Keratinocyte (primary cell): ENCODE data around the gene GNG8. TPM values are rescaled to one million over a fixed set of nuclear protein-coding genes. Genes with fewer than 3 reads are reported as not detected.

Experiments used
- DNase-seq: peaks from one replicate; pipeline ENCODE4 v3.0.0-alpha.2; 2011; ENCODE audit warnings: low read depth, missing footprints, low spot score
- FAIRE-seq: peaks from 2 replicates; lab custom pipeline; 2011; peaks lifted over from hg19 to GRCh38; lab: Jason Lieb, UNC
- H2AFZ ChIP-seq: 2 replicates; pipeline ENCODE4 v1.6.0; 2012; ENCODE audit warnings: low read length, control low read depth, inconsistent platforms; ENCODE audit not compliant: control insufficient read depth
- H3K27ac ChIP-seq: 2 replicates; pipeline ENCODE4 v1.5.1; 2011; ENCODE audit warnings: low read length; ENCODE audit not compliant: control insufficient read depth, insufficient read depth
- H3K27me3 ChIP-seq: 3 replicates; pipeline ENCODE4 v1.6.0; 2011; ENCODE audit warnings: low read length; ENCODE audit not compliant: control insufficient read depth, insufficient read depth; ENCODE audit errors: extremely low read depth
- H3K36me3 ChIP-seq, 2 experiments: 2 replicates in 1 of 2; 3 replicates in 1 of 2; pipeline ENCODE4 v1.5.1; 2011; ENCODE audit warnings: low read length in 2 of 2, mild to moderate bottlenecking in 1 of 2; ENCODE audit not compliant: control insufficient read depth in 2 of 2, insufficient read depth in 2 of 2; ENCODE audit errors: extremely low read depth in 1 of 2
- H3K4me1 ChIP-seq: 3 replicates; pipeline ENCODE4 v1.5.1; 2011; ENCODE audit warnings: low read length; ENCODE audit not compliant: control insufficient read depth, insufficient read depth; ENCODE audit errors: extremely low read depth
- H3K4me2 ChIP-seq: 3 replicates; pipeline ENCODE4 v1.6.0; 2011; ENCODE audit warnings: low read depth, low read length; ENCODE audit not compliant: control insufficient read depth, insufficient read depth; ENCODE audit errors: extremely low read depth
- H3K4me3 ChIP-seq, 3 experiments: fragments of 200-600 bp in 1 of 3; sonication (generic) in 1 of 3; 2 replicates in 2 of 3; 3 replicates in 1 of 3; pipeline ENCODE4 v1.5.1; 2011 to 2016; ENCODE audit warnings: low read length in 3 of 3, mild to moderate bottlenecking in 3 of 3, control low read depth in 2 of 3, inconsistent platforms in 1 of 3, low read depth in 1 of 3, mixed read lengths in 1 of 3, mixed run types in 1 of 3, moderate library complexity in 1 of 3; ENCODE audit not compliant: control insufficient read depth in 2 of 3, insufficient read depth in 2 of 3; ENCODE audit errors: extremely low read depth in 1 of 3
- H3K79me2 ChIP-seq: 2 replicates; pipeline ENCODE4 v1.6.0; 2012; ENCODE audit warnings: low read length; ENCODE audit not compliant: control insufficient read depth, insufficient read depth
- H3K9ac ChIP-seq: 3 replicates; pipeline ENCODE4 v1.6.0; 2011; ENCODE audit warnings: low read length; ENCODE audit not compliant: control insufficient read depth, insufficient read depth; ENCODE audit errors: extremely low read depth
- H3K9me1 ChIP-seq: 3 replicates; pipeline ENCODE4 v1.6.0; 2011; ENCODE audit warnings: low read length; ENCODE audit not compliant: control insufficient read depth, insufficient read depth; ENCODE audit errors: extremely low read depth
- H3K9me3 ChIP-seq: 2 replicates; pipeline ENCODE4 v1.5.1; 2012; ENCODE audit warnings: low read depth, low read length; ENCODE audit not compliant: control insufficient read depth
- H4K20me1 ChIP-seq: 3 replicates; pipeline ENCODE4 v1.6.0; 2011; ENCODE audit warnings: low read length; ENCODE audit not compliant: control insufficient read depth, insufficient read depth; ENCODE audit errors: extremely low read depth
- EZH2 ChIP-seq: IDR thresholded peaks from one replicate; pipeline ENCODE4 v1.6.1; 2012; ENCODE audit warnings: inconsistent platforms, mild to moderate bottlenecking, low read length, moderate library complexity
- dilution Hi-C: fragments of 300-500 bp; cut with MboI; formaldehyde crosslinking; loops from one replicate; pipeline ENCODE4 v1.7.0; 2020; ENCODE audit warnings: low sequenced_read_pairs; ENCODE audit not compliant: extremely low pct_ligation_motif_present
- polyA plus RNA-seq, 5 experiments: library from polyadenylated mRNA; depleted of rRNA in 3 of 5; stranded (reverse) in 3 of 5; stranded (forward) in 1 of 5; unstranded in 1 of 5; fragments of >200 nt; gene quantifications; 1 replicate in 1 of 5; 2 replicates in 3 of 5; 3 replicates in 1 of 5; pipeline versions ENCODE4 v1.2.1 to v1.2.3, GENCODE V29; 2011 to 2012; ENCODE audit warnings: missing spikeins in 2 of 5, low read depth in 1 of 5, low replicate concordance in 1 of 5
- TF ChIP-seq, protein P1 (sequence below), 3 experiments: IDR thresholded peaks in 1 of 3; conservative IDR thresholded peaks in 1 of 3; optimal IDR thresholded peaks in 1 of 3; 2 replicates in 2 of 3; 3 replicates in 1 of 3; pipeline versions ENCODE3 to v1.5.1; 2011; ENCODE audit warnings: low read length in 3 of 3, mild to moderate bottlenecking in 3 of 3, moderate library complexity in 2 of 3, control low read depth in 1 of 3, inconsistent platforms in 1 of 3; ENCODE audit not compliant: insufficient read depth in 2 of 3; ENCODE audit errors: extremely low read depth in 1 of 3

Gene GNG8
- polyA plus RNA-seq, 1 donor (not counting 4 experiments of a cell fraction or from before 2014, with no cell fraction given) = not detected

GRCh38 chr19:46596008-46596407 lies 40.0 kb downstream of the GNG8 start:
- dilution Hi-C loops = no loop called here
- FAIRE-seq = no peak

GRCh38 chr19:46591870-46592269 lies 44.1 kb downstream of the GNG8 start:
- H3K27ac ChIP-seq = no peak overlapping the region
- no peak overlapping the region for H2AFZ ChIP-seq
- no peaks in the 10 kb centered on the region for H4K20me1 ChIP-seq
- no peak overlapping the region for H3K4me3 ChIP-seq
- no peak overlapping the region for H3K4me2 ChIP-seq
- H3K4me1 ChIP-seq = no peaks in the 10 kb centered on the region
- DNase-seq (no peak), FAIRE-seq (no peak)
- H3K9me1 ChIP-seq = no peaks in the 10 kb centered on the region
- TF ChIP-seq, protein P1, sequence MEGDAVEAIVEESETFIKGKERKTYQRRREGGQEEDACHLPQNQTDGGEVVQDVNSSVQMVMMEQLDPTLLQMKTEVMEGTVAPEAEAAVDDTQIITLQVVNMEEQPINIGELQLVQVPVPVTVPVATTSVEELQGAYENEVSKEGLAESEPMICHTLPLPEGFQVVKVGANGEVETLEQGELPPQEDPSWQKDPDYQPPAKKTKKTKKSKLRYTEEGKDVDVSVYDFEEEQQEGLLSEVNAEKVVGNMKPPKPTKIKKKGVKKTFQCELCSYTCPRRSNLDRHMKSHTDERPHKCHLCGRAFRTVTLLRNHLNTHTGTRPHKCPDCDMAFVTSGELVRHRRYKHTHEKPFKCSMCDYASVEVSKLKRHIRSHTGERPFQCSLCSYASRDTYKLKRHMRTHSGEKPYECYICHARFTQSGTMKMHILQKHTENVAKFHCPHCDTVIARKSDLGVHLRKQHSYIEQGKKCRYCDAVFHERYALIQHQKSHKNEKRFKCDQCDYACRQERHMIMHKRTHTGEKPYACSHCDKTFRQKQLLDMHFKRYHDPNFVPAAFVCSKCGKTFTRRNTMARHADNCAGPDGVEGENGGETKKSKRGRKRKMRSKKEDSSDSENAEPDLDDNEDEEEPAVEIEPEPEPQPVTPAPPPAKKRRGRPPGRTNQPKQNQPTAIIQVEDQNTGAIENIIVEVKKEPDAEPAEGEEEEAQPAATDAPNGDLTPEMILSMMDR (optimal IDR thresholded peaks at IDR 0.05 in 1 of 3, IDR thresholded peaks at IDR 0.05 in 1 of 3, conservative IDR thresholded peaks at IDR 0.05 in 1 of 3; ENCODE audit: extremely low read depth in 1 of 3, insufficient read depth in 2 of 3, low read length in 3 of 3) = no peak
- TF ChIP-seq EZH2 = no peak
- no peak overlapping the region for H3K9ac ChIP-seq
- H3K27me3 ChIP-seq = no peaks in the 10 kb centered on the region
- no peaks in the 10 kb centered on the region for H3K36me3 ChIP-seq
- no peaks in the 10 kb centered on the region for H3K79me2 ChIP-seq
- H3K9me3 ChIP-seq = no peaks in the 10 kb centered on the region
- dilution Hi-C loops = no loop called here

More at GRCh38 chr19:46596008-46596407, 40.0 kb downstream of the GNG8 start:
- Histone ChIP-seq H4K20me1 (no peaks in the 10 kb centered on the region), H3K27ac (no peak overlapping the region), H3K4me3 (no peak overlapping the region), H3K4me1 (no peaks in the 10 kb centered on the region), H3K36me3 (no peaks in the 10 kb centered on the region), H3K9ac (no peak overlapping the region), H3K4me2 (no peak overlapping the region), H2AFZ (no peak overlapping the region), H3K27me3 (no peaks in the 10 kb centered on the region), H3K79me2 (no peaks in the 10 kb centered on the region), H3K9me3 (no peaks in the 10 kb centered on the region), H3K9me1 (no peaks in the 10 kb centered on the region)
- TF ChIP-seq EZH2 = no peak
- TF ChIP-seq, protein P1 (optimal IDR thresholded peaks at IDR 0.05 in 1 of 3, IDR thresholded peaks at IDR 0.05 in 1 of 3, conservative IDR thresholded peaks at IDR 0.05 in 1 of 3; ENCODE audit: extremely low read depth in 1 of 3, insufficient read depth in 2 of 3, low read length in 3 of 3) = no peak
- DNase-seq = no peak
